HL-60 (cell line): Measurements from ENCODE around the gene ERP27.

ENCODE experiments used
- DNase-seq, 2 experiments: peaks; one replicate each; pipeline ENCODE4 v3.0.0-alpha.2; 2010 to 2020; ENCODE audit warnings: low read depth in 1 of 2, low spot score in 1 of 2
- H3K27ac ChIP-seq: fragments of 250-450 bp; sonication (Bioruptor Pico); replicated peaks from 2 replicates; pipeline ENCODE4 v1.5.1; 2020; ENCODE audit warnings: mild to moderate bottlenecking, moderate library complexity
- H3K27me3 ChIP-seq: fragments of 250-450 bp; sonication (Bioruptor Pico); 2 replicates; pipeline ENCODE4 v1.5.1; 2021; ENCODE audit warnings: mild to moderate bottlenecking, moderate library complexity; ENCODE audit not compliant: insufficient read depth, poor library complexity, severe bottlenecking
- H3K4me3 ChIP-seq: replicated peaks from 2 replicates; pipeline ENCODE4 v1.5.1; 2011; ENCODE audit warnings: mild to moderate bottlenecking, control low read depth, low read length; ENCODE audit not compliant: insufficient read depth
- GABPA ChIP-seq: IDR thresholded peaks from 2 replicates; pipeline ENCODE4 v1.6.1; 2012; ENCODE audit warnings: low read depth
- POLR2AphosphoS5 ChIP-seq: IDR thresholded peaks from 2 replicates; pipeline ENCODE4 v1.6.1; 2012; ENCODE audit warnings: low read depth
- SPI1 ChIP-seq: IDR thresholded peaks from 2 replicates; pipeline ENCODE4 v1.6.1; 2012; ENCODE audit warnings: low read depth, mild to moderate bottlenecking, borderline replicate concordance
- TF ChIP-seq, protein P1 (sequence below): IDR thresholded peaks from one replicate; pipeline ENCODE4 v1.5.1; 2011; ENCODE audit warnings: low read length, control low read depth, inconsistent platforms; ENCODE audit not compliant: insufficient read depth
- TF ChIP-seq, protein P2 (sequence below): IDR thresholded peaks from 2 replicates; pipeline ENCODE4 v1.6.1; 2012; ENCODE audit warnings: low read depth; ENCODE audit not compliant: insufficient replicate concordance

Gene ERP27

GRCh38 chr12:14931791-14932560 is 6.4 kb downstream of the ERP27 start:
- no peak overlapping the region for H3K4me3 ChIP-seq
- no peak overlapping the region for H3K27ac ChIP-seq
- H3K27me3 ChIP-seq = no peaks in the 10 kb centered on the region
- no peak for TF ChIP-seq SPI1
- TF ChIP-seq, protein P1, sequence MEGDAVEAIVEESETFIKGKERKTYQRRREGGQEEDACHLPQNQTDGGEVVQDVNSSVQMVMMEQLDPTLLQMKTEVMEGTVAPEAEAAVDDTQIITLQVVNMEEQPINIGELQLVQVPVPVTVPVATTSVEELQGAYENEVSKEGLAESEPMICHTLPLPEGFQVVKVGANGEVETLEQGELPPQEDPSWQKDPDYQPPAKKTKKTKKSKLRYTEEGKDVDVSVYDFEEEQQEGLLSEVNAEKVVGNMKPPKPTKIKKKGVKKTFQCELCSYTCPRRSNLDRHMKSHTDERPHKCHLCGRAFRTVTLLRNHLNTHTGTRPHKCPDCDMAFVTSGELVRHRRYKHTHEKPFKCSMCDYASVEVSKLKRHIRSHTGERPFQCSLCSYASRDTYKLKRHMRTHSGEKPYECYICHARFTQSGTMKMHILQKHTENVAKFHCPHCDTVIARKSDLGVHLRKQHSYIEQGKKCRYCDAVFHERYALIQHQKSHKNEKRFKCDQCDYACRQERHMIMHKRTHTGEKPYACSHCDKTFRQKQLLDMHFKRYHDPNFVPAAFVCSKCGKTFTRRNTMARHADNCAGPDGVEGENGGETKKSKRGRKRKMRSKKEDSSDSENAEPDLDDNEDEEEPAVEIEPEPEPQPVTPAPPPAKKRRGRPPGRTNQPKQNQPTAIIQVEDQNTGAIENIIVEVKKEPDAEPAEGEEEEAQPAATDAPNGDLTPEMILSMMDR = no peak
- TF ChIP-seq POLR2AphosphoS5 = no peak
- TF ChIP-seq GABPA = no peak
- TF ChIP-seq, protein P2, sequence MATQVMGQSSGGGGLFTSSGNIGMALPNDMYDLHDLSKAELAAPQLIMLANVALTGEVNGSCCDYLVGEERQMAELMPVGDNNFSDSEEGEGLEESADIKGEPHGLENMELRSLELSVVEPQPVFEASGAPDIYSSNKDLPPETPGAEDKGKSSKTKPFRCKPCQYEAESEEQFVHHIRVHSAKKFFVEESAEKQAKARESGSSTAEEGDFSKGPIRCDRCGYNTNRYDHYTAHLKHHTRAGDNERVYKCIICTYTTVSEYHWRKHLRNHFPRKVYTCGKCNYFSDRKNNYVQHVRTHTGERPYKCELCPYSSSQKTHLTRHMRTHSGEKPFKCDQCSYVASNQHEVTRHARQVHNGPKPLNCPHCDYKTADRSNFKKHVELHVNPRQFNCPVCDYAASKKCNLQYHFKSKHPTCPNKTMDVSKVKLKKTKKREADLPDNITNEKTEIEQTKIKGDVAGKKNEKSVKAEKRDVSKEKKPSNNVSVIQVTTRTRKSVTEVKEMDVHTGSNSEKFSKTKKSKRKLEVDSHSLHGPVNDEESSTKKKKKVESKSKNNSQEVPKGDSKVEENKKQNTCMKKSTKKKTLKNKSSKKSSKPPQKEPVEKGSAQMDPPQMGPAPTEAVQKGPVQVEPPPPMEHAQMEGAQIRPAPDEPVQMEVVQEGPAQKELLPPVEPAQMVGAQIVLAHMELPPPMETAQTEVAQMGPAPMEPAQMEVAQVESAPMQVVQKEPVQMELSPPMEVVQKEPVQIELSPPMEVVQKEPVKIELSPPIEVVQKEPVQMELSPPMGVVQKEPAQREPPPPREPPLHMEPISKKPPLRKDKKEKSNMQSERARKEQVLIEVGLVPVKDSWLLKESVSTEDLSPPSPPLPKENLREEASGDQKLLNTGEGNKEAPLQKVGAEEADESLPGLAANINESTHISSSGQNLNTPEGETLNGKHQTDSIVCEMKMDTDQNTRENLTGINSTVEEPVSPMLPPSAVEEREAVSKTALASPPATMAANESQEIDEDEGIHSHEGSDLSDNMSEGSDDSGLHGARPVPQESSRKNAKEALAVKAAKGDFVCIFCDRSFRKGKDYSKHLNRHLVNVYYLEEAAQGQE = no peak
- no peak for DNase-seq

- no peaks in the 10 kb centered on the region for H3K27me3 ChIP-seq
- TF ChIP-seq SPI1 = no peak
- no peak overlapping the region for H3K27ac ChIP-seq
- no peak for DNase-seq
- no peak overlapping the region for H3K4me3 ChIP-seq
Measured at GRCh38 chr12:14931359-14931758, 7.0 kb downstream of the ERP27 start.

- Histone ChIP-seq H3K27me3 (no peaks in the 10 kb centered on the region), H3K4me3 (no peak overlapping the region), H3K27ac (no peak overlapping the region)
- DNase-seq = no peak
- TF ChIP-seq POLR2AphosphoS5 = no peak
- TF ChIP-seq GABPA = no peak
- TF ChIP-seq, protein P2 = no peak
- TF ChIP-seq, protein P1 = no peak
- no peak for TF ChIP-seq SPI1
Measured at GRCh38 chr12:14930299-14930698, 8.0 kb downstream of the ERP27 start.

DNA sequence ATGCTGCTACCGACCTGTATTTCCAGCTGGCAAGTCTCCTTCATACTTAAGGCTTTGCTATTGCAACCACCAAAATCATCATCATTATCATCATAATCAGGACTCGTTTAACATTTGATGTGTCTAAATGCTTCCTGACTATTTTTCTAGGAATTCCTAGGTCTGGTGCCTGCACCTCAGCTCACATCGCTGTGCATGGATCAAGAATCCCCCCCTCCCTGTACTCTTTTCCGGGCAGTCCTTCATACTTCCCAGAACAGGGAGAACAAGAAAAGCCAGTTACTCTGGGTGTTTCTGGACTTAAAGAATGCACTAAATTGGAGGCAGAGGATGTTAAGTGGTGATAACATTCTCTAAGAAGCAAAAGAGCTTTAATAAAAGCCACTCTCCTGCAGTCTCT is 9.4 kb downstream of the ERP27 start:
- TF ChIP-seq POLR2AphosphoS5 = no peak
- TF ChIP-seq, protein P2 = no peak
- no peak for TF ChIP-seq SPI1
- H3K4me3 ChIP-seq = no peak overlapping the region
- no peak for DNase-seq

More for the DNA sequence above, 9.4 kb downstream of the ERP27 start:
- H3K27me3 ChIP-seq = no peaks in the 10 kb centered on the region
- H3K27ac ChIP-seq = no peak overlapping the region
